GM19452 (cell line): Measurements from ENCODE around the gene MAP3K5.
"Not testable (repeated sequence)": the region's sequence is repeated elsewhere in the genome, so short reads cannot be mapped to it uniquely, and the experiment has no call there.

Experiments
- ATAC-seq: cut with Tn5 transposase; IDR thresholded peaks from one replicate; pipeline ENCODE4 v1.9.1; 2021; ENCODE audit not compliant: unreplicated experiment

MAP3K5 gene

GRCh38 chr6:136772685-136773472, 19.4 kb downstream of the MAP3K5 start:
- peak; percentile 70 for ATAC-seq

- no peak for ATAC-seq
Measured at GRCh38 chr6:136771306-136771705, 21.0 kb downstream of the MAP3K5 start.

GRCh38 chr6:136769759-136770158, 22.5 kb downstream of the MAP3K5 start:
- ATAC-seq = no peak

GRCh38 chr6:136769124-136769523, 23.2 kb downstream of the MAP3K5 start:
- ATAC-seq = no peak

- ATAC-seq = no peak
Measured at GRCh38 chr6:136767570-136768309, 24.5 kb downstream of the MAP3K5 start.

GRCh38 chr6:136767103-136767502, 25.2 kb downstream of the MAP3K5 start:
- no peak for ATAC-seq

GRCh38 chr6:136766274-136766673, 26.0 kb downstream of the MAP3K5 start:
- ATAC-seq = no peak

GRCh38 chr6:136764517-136764993, 27.7 kb downstream of the MAP3K5 start:
- peak; percentile 51 for ATAC-seq

GRCh38 chr6:136763716-136764516, 28.4 kb downstream of the MAP3K5 start:
- peak; percentile 49 for ATAC-seq

- ATAC-seq = peak; percentile 17
Measured at GRCh38 chr6:136763255-136763654, 29.0 kb downstream of the MAP3K5 start.

- no peak for ATAC-seq
Measured at GRCh38 chr6:136762022-136762975, 30.0 kb downstream of the MAP3K5 start.

- ATAC-seq = no peak
Measured at GRCh38 chr6:136761227-136761922, 30.9 kb downstream of the MAP3K5 start.

- ATAC-seq = not testable (repeated sequence)
Measured at GRCh38 chr6:136760781-136761180, 31.5 kb downstream of the MAP3K5 start.

GRCh38 chr6:136757150-136757549, 35.1 kb downstream of the MAP3K5 start:
- no peak for ATAC-seq

- no peak for ATAC-seq
Measured at GRCh38 chr6:136754820-136755219, 37.5 kb downstream of the MAP3K5 start.

- ATAC-seq = no peak
Measured at GRCh38 chr6:136753624-136754023, 38.7 kb downstream of the MAP3K5 start.

- no peak for ATAC-seq
Measured at GRCh38 chr6:136752554-136752953, 39.7 kb downstream of the MAP3K5 start.

- ATAC-seq = no peak
Measured at GRCh38 chr6:136751991-136752390, 40.3 kb downstream of the MAP3K5 start.

- ATAC-seq = peak; percentile 90
Measured at GRCh38 chr6:136751522-136751956, 40.7 kb downstream of the MAP3K5 start.
